ENCODE results near the gene FSIP1.

Gene FSIP1

GRCh38 chr15:39609166-39609916 lies 173.3 kb downstream of the FSIP1 start:
- no peak for DNase-seq

GRCh38 chr15:39608185-39609139 lies 174.2 kb downstream of the FSIP1 start:
- no peak for DNase-seq

GRCh38 chr15:39605146-39605545 lies 177.5 kb downstream of the FSIP1 start:
- no peak for DNase-seq

- no peak for DNase-seq
These were observed 180.5 kb downstream of the FSIP1 start for GRCh38 chr15:39602143-39602542.

GRCh38 chr15:39599871-39600270 lies 182.8 kb downstream of the FSIP1 start:
- DNase-seq, result no peak

GRCh38 chr15:39598958-39599845 lies 183.4 kb downstream of the FSIP1 start:
- DNase-seq, result no peak

GRCh38 chr15:39598186-39598850 lies 184.3 kb downstream of the FSIP1 start:
- no peak for DNase-seq

GRCh38 chr15:39597751-39598185 lies 184.9 kb downstream of the FSIP1 start:
- DNase-seq, result no peak

GRCh38 chr15:39597336-39597735 lies 185.3 kb downstream of the FSIP1 start:
- no peak for DNase-seq

- DNase-seq, result no peak
These were observed 186.1 kb downstream of the FSIP1 start for GRCh38 chr15:39596358-39597051.

- no peak for DNase-seq
These were observed 187.1 kb downstream of the FSIP1 start for GRCh38 chr15:39595338-39596221.

GRCh38 chr15:39594446-39595337 lies 187.9 kb downstream of the FSIP1 start:
- DNase-seq, result no peak

- DNase-seq, result no peak
These were observed 188.8 kb downstream of the FSIP1 start for GRCh38 chr15:39593656-39594445.

- DNase-seq, result no peak
These were observed 189.5 kb downstream of the FSIP1 start for GRCh38 chr15:39593071-39593655.

GRCh38 chr15:39592500-39592899 lies 190.1 kb downstream of the FSIP1 start:
- DNase-seq, result no peak

- DNase-seq, result no peak
These were observed 190.7 kb downstream of the FSIP1 start for GRCh38 chr15:39591896-39592315.

GRCh38 chr15:39591141-39591895 lies 191.3 kb downstream of the FSIP1 start:
- no peak for DNase-seq
